ENCODE data around the gene RRP9. TPM values are rescaled to one million over a fixed set of nuclear protein-coding genes. Genes with fewer than 3 reads are reported as not detected.

The RRP9 gene
- total and polyA plus RNA-seq, 10 of the 15 experiments (the other 5 are each of a cell fraction or from before 2014, with no cell fraction given): 4.7 to 91.5 (median 41.7) TPM

GRCh38 chr3:51937014-51937413 is 4.7 kb downstream of the RRP9 start:
- BruUV-seq (replicated peaks): no TSS peak
- POLR2A ChIA-PET: no interaction called here
- CTCF ChIA-PET: no interaction called here
- intact Hi-C loops (cut with micrococcal nuclease; ENCODE audit: unreplicated experiment): no loop called here
- 92% methylated on average over 9 of the region's 9 CpGs for WGBS (ENCODE audit: insufficient coverage, insufficient replicate concordance, low lambda C conversion rate, missing lambda C conversion rate)
- Histone ChIP-seq H3K4me1 (ENCODE audit: control insufficient read depth, insufficient read depth, low read length) (no peaks in the 10 kb centered on the region; the same call in 1 of the 2 replicates), H2AFZ (ENCODE audit: control insufficient read depth, low read depth, low read length) (no peak overlapping the region), H4K20me1 (ENCODE audit: control insufficient read depth, insufficient read depth) (no peaks in the 10 kb centered on the region), H3K36me3 (ENCODE audit: control insufficient read depth in 2 of 2, insufficient read depth in 2 of 2, low read length in 1 of 2) (peaks cover 15 to 40% of the 10 kb centered on the region in 2 experiments), H3K9ac (ENCODE audit: control insufficient read depth, insufficient read depth, low read length) (no peak overlapping the region), H3K27ac (ENCODE audit: control insufficient read depth, insufficient read depth) (no peak overlapping the region), H3K4me3 (no peak overlapping the region), H3K9me3 (replicated peaks; ENCODE audit: control insufficient read depth, insufficient read depth, low read length) (no peaks in the 10 kb centered on the region), H3K79me2 (ENCODE audit: control insufficient read depth, insufficient read depth, low read length) (peaks cover 27% of the 10 kb centered on the region), H3K27me3 (replicated peaks in 1 of 2; ENCODE audit: control insufficient read depth in 2 of 2, insufficient read depth in 2 of 2, low read length in 1 of 2) (no peaks in the 10 kb centered on the region), H3K4me2 (ENCODE audit: control insufficient read depth, insufficient read depth) (no peak overlapping the region)
- no peak for TF ChIP-seq RB1 (IDR thresholded peaks at IDR 0.05; ENCODE audit: borderline replicate concordance)
- TF ChIP-seq BCLAF1 (IDR thresholded peaks at IDR 0.05): no peak
- SMC1A ChIA-PET (ENCODE audit: uncharacterized antibody, unreplicated experiment): no interaction called here
- in situ Hi-C loops (cut with MboI): no loop called here
- RAD21 ChIA-PET (ENCODE audit: unreplicated experiment): no interaction called here
- no peak for DNase-seq (ENCODE audit: low read depth, low spot score)
- FAIRE-seq: no peak
- no peak for ATAC-seq

- Histone ChIP-seq H3K9me3 (replicated peaks; ENCODE audit: control insufficient read depth, insufficient read depth, low read length) (no peaks in the 10 kb centered on the region), H3K79me2 (ENCODE audit: control insufficient read depth, insufficient read depth, low read length) (peaks cover 21% of the 10 kb centered on the region), H3K4me2 (ENCODE audit: control insufficient read depth, insufficient read depth) (no peak overlapping the region), H3K36me3 (ENCODE audit: control insufficient read depth in 2 of 2, insufficient read depth in 2 of 2, low read length in 1 of 2) (peaks cover 15 to 40% of the 10 kb centered on the region in 2 experiments), H2AFZ (ENCODE audit: control insufficient read depth, low read depth, low read length) (no peak overlapping the region), H3K4me3 (no peak overlapping the region), H3K9ac (ENCODE audit: control insufficient read depth, insufficient read depth, low read length) (no peak overlapping the region), H4K20me1 (ENCODE audit: control insufficient read depth, insufficient read depth) (no peaks in the 10 kb centered on the region), H3K27ac (ENCODE audit: control insufficient read depth, insufficient read depth) (no peak overlapping the region), H3K27me3 (replicated peaks in 1 of 2; ENCODE audit: control insufficient read depth in 2 of 2, insufficient read depth in 2 of 2, low read length in 1 of 2) (no peaks in the 10 kb centered on the region), H3K4me1 (ENCODE audit: control insufficient read depth, insufficient read depth, low read length) (no peaks in the 10 kb centered on the region; the same call in 1 of the 2 replicates)
- DNase-seq (ENCODE audit: low read depth, low spot score): no peak
- ChIA-PET RAD21 (ENCODE audit: unreplicated experiment) (interaction anchor here (1.0 kb wide), 1 partner anchor 76 kb away, joined by 4 read pairs; no protein-coding TSS in a partner anchor), SMC1A (ENCODE audit: uncharacterized antibody, unreplicated experiment) (no interaction called here), POLR2A (no interaction called here), CTCF (no interaction called here)
- intact Hi-C loops (cut with micrococcal nuclease; ENCODE audit: unreplicated experiment) (no loop called here), in situ Hi-C loops (cut with MboI) (no loop called here)
- ATAC-seq: no peak
- WGBS (ENCODE audit: insufficient coverage, insufficient replicate concordance, low lambda C conversion rate, missing lambda C conversion rate): 95% methylated on average over 24 of the region's 25 CpGs
- no TSS peak for BruUV-seq (replicated peaks)
- TF ChIP-seq E4F1 (IDR thresholded peaks at IDR 0.05; ENCODE audit: borderline replicate concordance, partially characterized antibody): no peak
- TF ChIP-seq IRF4 (IDR thresholded peaks at IDR 0.05; ENCODE audit: low read depth, low read length): no peak
- TF ChIP-seq TAF1 (IDR thresholded peaks at IDR 0.05; ENCODE audit: borderline replicate concordance, low read depth, low read length): no peak
- no peak for TF ChIP-seq BACH1 (IDR thresholded peaks at IDR 0.05; ENCODE audit: borderline replicate concordance)
- no peak for TF ChIP-seq SMARCA5 (IDR thresholded peaks at IDR 0.05)
- no peak for TF ChIP-seq SUZ12 (IDR thresholded peaks at IDR 0.05; ENCODE audit: unreplicated experiment)
- FAIRE-seq: no peak
Measured at GRCh38 chr3:51935886-51936755, 5.6 kb downstream of the RRP9 start.
